Mucosa of descending colon (tissue), 3 donors: ENCODE results near the gene ABHD12. TPM values are rescaled to one million over a fixed set of nuclear protein-coding genes. Genes with fewer than 3 reads are reported as not detected.
A peak's percentile ranks its signal among the peaks of the same experiment; 100 is the strongest.
"Not testable (repeated sequence)": the region's sequence is repeated elsewhere in the genome, so short reads cannot be mapped to it uniquely, and the experiment has no call there.

ENCODE experiments used
- ATAC-seq: fragments of 200-7000 bp; cut with Tn5 transposase; one replicate; pipeline ENCODE4 v1.9.1; 2020; ENCODE audit warnings: mild to moderate bottlenecking, moderate library complexity
- DNase-seq, 3 donors: peaks; one replicate each; pipeline ENCODE4 v3.0.0-alpha.2; 2020
- H3K36me3 ChIP-seq: fragments of 200-600 bp; one replicate; pipeline ENCODE4 v1.8.0; 2021; ENCODE audit warnings: low read depth, mild to moderate bottlenecking
- H3K4me1 ChIP-seq: fragments of 200-600 bp; one replicate; pipeline ENCODE4 v1.8.0; 2021; ENCODE audit warnings: low read depth, mild to moderate bottlenecking
- H3K4me3 ChIP-seq: fragments of 200-600 bp; one replicate; pipeline ENCODE4 v1.8.0; 2021; ENCODE audit warnings: mild to moderate bottlenecking
- H3K9me3 ChIP-seq: fragments of 200-600 bp; one replicate; pipeline ENCODE4 v1.8.0; 2021; ENCODE audit warnings: mild to moderate bottlenecking
- intact Hi-C, 2 donors: fragments of 100-400 bp; cut with DNase I in 1 of 2; cut with micrococcal nuclease in 1 of 2; formaldehyde crosslinking; loops; one replicate each; pipeline versions ENCODE4 v1.11.0 to v1.11.1; 2022; cut with DNase I, micrococcal nuclease
- total RNA-seq, 3 donors: library from RNA; stranded (reverse); fragmentation: NEBNext Ultra II Directional in 2 of 3; extraction: Animal tissue kit (Norgen Biotek cat#: 25700) in 2 of 3; gene quantifications; one replicate each; pipeline versions ENCODE4 v1.2.1 to v1.2.4, GENCODE V29; 2021 to 2023
- TF ChIP-seq, protein P1 (sequence below): fragments of 200-600 bp; IDR thresholded peaks from one replicate; pipeline ENCODE4 v1.8.0; 2022; ENCODE audit warnings: antibody characterized with exemption, mild to moderate bottlenecking
- donor health status: DM: no; HTN: no; CAD: no; lungs with moderate emphysema.
- donor health status: DM: no; HTN: no; CAD: no.
- donor health status: DM: no; HTN: yes; CAD: no.

ABHD12 gene
- total RNA-seq, 3 donors from 2014 or later: 47.3 to 65.5 (median 59.5) TPM

DNA sequence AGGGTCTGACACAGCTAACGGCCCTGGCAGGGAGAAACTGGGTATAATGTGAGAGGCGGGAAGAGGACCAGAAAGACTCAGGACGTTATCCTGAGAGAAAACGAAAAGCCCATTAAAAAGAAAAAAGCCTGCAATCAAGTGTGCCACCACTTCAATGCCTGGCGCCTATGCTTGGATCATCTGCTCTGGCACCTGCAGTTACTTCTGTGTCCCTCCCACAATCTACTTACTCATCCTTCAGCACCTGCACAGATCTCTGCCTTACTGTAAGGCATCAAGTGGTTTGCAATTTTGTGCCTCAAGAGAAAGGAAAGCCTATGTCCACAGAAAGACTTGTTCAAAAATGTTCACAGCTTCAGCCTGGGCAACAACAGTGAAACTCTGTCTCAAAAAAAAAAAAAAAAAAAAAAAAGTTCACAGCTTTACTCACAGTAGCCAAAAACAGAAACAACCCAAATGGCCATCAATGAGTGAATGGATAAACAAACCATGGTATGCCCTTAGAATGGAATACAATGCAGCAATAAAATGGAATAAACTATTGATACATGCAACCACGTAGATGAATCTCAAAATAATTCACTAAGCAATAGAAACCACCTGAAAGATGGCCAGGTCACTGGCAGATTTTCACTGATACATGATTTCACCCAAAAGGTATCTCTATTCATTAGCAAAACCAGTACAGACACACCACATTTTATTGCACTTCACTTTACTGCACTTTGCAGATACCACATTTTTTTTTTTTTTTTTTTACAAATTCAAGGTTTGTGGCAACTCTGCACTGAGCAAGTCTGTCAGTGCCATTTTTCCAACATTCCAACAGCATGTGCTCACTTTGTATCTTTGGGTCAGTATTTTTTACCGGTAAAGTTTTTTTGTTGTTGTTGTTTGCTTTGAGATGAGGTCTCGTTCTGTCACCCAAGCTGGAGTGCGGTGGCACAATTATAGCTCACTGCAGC lies 48.6 kb downstream of the ABHD12 start:
- Histone ChIP-seq H3K9me3 (no peaks in the 10 kb centered on the region), H3K36me3 (no peaks in the 10 kb centered on the region), H3K4me1 (peaks cover 8% of the 10 kb centered on the region), H3K4me3 (no peak overlapping the region)
- ATAC-seq (peak; percentile 69), DNase-seq (no peak)
- TF ChIP-seq, protein P1, sequence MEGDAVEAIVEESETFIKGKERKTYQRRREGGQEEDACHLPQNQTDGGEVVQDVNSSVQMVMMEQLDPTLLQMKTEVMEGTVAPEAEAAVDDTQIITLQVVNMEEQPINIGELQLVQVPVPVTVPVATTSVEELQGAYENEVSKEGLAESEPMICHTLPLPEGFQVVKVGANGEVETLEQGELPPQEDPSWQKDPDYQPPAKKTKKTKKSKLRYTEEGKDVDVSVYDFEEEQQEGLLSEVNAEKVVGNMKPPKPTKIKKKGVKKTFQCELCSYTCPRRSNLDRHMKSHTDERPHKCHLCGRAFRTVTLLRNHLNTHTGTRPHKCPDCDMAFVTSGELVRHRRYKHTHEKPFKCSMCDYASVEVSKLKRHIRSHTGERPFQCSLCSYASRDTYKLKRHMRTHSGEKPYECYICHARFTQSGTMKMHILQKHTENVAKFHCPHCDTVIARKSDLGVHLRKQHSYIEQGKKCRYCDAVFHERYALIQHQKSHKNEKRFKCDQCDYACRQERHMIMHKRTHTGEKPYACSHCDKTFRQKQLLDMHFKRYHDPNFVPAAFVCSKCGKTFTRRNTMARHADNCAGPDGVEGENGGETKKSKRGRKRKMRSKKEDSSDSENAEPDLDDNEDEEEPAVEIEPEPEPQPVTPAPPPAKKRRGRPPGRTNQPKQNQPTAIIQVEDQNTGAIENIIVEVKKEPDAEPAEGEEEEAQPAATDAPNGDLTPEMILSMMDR: no peak
- intact Hi-C loops: no loop called here

DNA sequence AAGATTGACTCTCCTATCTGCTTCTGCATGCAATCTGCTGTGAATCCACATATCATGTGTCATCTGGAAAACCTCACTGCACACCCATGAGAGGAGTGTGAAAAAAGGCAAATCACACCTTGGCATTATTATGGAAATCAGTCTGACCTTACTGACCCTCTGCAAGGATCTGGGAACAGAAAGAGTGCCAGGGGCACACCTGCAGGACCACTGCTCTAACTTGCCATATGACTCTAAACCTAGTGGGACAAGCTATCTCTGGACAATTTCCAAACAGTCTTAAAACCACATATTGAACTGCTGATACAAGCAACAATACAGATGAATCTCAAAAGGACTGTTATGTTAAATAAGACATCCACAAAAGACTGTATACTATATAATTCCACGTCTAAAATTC lies 50.3 kb downstream of the ABHD12 start:
- TF ChIP-seq, protein P1: no peak
- intact Hi-C loops: no loop called here
- H3K9me3 ChIP-seq: no peaks in the 10 kb centered on the region
- H3K36me3 ChIP-seq: no peaks in the 10 kb centered on the region
- DNase-seq (no peak), ATAC-seq (no peak)
- H3K4me3 ChIP-seq: no peak overlapping the region
- peaks cover 8% of the 10 kb centered on the region for H3K4me1 ChIP-seq

DNA sequence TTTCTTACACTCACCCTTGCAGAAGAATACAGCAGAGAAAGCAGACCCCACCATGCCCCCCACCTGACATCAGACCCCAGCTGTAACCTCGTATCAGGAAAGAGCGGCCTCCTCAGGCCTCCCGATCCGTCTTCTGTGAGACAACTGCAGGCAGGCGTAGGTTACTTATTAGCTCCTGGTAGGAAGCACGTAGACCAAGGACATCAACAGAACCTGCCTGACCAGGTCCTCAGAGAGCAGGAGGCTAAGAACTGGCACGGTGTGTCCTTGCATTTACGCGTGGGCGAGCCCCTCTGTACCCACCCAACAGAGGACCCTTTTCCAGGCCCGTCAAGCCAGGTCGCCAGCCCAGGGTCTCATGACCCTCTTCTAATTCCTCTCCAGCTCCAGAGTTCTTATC lies 51.0 kb downstream of the ABHD12 start:
- intact Hi-C loops: no loop called here
- ATAC-seq: peak; percentile 91
- DNase-seq: peak in 1 of 3 donors; percentile 54

DNA sequence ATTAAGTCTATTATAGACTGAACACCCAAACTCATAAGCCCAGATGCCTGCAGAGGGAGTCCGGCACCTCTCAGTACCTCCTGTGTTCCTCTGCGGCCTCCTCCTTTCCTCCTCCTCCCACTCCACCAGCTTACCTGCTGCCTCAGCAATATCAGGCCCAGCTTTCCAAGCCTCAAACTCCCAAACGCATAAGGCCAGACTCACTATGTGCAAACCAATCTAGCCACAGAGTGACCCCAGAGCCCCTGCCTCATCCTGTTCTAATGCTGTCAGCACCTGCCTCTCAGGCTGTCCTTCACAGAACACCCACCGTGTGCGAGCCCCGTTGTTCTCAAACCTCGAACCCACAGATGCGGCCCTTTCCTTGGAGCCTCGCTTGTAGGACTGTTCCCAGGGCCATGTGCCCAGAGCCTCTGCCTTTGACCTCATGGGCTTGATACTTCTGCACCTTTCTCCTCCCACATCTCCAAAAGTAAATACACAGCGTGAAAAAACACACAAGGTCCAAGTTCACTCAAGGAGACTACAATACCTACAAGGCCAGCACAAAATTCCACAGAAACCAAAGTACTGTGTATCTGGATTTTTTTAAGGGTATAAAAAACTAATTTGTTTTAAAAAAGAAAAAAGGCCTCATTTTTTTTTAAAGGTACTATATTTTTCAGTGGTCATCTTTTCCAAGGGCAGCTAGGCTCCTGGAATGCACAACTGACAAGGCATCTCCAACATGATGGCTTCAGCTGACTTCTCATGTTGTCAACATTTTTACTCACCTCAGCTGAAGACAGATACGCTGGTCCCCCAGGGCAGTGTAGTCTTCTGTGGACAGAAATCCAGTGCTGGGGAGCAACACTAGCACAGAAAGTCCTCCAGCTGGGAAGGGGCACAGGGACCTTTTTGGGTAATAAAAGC lies 52.3 kb downstream of the ABHD12 start:
- TF ChIP-seq, protein P1: no peak
- ATAC-seq (peak; percentile 15), DNase-seq (peak in 1 of 3 donors; percentile 16)
- Histone ChIP-seq H3K36me3 (no peaks in the 10 kb centered on the region), H3K9me3 (no peaks in the 10 kb centered on the region), H3K4me3 (no peak overlapping the region), H3K4me1 (peaks cover 8% of the 10 kb centered on the region)
- intact Hi-C loops: no loop called here

More for the DNA sequence above, 51.0 kb downstream of the ABHD12 start:
- TF ChIP-seq, protein P1: no peak
- Histone ChIP-seq H3K36me3 (no peaks in the 10 kb centered on the region), H3K4me3 (no peak overlapping the region), H3K9me3 (no peaks in the 10 kb centered on the region), H3K4me1 (peaks cover 8% of the 10 kb centered on the region)

DNA sequence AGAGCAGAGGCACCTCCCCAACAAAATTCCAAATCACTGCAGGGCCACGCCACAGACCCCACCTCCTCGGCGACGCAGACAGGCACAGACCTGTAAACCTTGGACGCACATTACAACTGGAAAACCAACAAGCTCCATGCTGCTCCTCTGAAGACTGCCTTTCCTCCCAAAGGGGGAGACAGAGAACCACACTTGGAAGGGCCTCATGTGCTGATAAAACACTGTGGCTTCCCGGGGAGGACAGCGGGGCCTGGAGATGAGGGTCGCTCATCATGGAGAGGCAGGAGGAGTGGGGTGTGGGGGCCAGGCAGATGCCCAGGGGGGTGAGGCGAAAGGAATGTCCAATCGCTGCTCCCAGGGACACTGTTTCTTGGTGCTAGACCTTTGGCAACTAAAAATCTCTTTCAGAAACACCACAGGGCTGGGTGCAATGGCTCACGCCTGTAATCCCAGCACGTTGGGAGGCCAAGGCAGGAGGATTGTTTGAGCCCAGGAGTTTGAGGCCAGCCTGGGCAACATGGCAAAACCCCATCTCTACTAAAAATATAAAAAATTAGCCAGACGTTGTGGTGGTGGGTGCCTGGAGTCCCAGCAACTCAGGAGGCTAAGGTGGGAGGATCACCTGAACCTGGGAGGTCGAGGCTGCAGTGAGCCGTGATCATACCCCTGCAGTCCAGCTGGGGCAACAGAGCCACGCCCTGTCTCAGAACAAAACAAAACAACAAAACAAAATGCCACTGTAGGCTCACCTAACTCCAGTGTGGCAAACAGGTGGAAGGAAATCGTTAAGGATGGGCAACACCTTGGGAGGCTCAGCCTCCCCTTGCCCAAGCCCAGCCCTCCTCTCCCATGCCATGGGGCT lies 53.8 kb downstream of the ABHD12 start:
- H3K9me3 ChIP-seq: no peaks in the 10 kb centered on the region
- peaks cover 8% of the 10 kb centered on the region for H3K4me1 ChIP-seq
- ATAC-seq (peak; percentile 62), DNase-seq (peak in 2 of 3 donors; percentile 17 to 43)
- TF ChIP-seq, protein P1: no peak
- no peaks in the 10 kb centered on the region for H3K36me3 ChIP-seq
- no peak overlapping the region for H3K4me3 ChIP-seq
- intact Hi-C loops: no loop called here

DNA sequence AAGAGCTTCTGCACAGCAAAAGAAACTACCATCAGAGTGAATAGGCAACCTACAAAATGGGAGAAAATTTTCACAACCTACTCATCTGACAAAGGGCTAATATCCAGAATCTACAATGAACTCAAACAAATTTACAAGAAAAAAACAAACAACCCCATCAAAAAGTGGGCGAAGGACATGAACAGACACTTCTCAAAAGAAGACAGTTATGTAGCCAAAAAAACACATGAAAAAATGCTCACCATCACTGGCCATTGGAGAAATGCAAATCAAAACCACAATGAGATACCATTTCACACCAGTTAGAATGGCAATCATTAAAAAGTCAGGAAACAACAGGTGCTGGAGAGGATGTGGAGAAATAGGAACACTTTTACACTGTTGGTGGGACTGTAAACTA lies 55.7 kb downstream of the ABHD12 start:
- H3K4me1 ChIP-seq, H3K4me3 ChIP-seq, H3K9me3 ChIP-seq, ATAC-seq, intact Hi-C loops, H3K36me3 ChIP-seq, DNase-seq: not testable (repeated sequence)
